NCI-H446 treated with DMSO at 0.1 percent for 48 hours (cell line): ENCODE measurements around the gene KRT16.
"Not testable (repeated sequence)": the region's sequence is repeated elsewhere in the genome, so short reads cannot be mapped to it uniquely, and the experiment has no call there.

Experiments used
- DNase-seq: peaks from one replicate; lab custom pipeline; 2025; lab: John Stamatoyannopoulos, UW

The KRT16 gene

DNA sequence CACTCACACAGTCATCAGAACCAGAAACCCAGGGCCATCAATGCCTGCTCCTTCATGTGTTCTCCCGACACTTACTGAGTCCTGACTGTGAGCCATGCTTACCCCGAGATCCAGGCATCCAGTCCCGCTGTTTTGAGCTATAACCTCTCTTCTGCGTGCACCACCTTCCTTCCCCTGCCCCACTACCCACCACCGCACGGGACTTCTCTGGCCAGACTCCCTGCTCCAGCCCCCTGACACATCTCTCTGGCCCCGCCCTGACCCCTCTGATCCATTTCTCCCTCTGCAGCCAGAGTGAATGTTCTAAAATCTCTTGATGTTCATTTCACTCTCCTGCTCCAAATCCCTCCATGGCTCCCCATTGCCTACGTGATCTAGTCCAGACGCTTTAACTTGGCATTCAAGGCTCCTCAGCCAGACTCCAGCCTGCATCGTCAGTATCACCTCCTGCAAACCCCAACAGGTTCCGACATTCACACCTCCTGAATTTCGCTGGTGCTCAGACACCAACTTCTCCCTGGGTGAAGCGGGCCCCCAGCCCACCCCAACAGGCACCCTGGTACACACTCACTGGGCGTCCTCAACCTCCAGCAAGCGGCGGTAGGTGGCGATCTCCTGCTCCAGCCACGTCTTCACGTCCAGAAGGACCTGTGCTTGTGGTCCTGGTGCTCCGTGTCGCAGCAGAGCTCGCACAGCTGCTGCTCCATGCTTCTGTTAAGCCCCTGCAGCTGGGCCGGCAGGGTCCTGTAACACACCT is 14.9 kb upstream of the KRT16 start:
- DNase-seq = no peak

- DNase-seq = not testable (repeated sequence)
These were observed 14.3 kb upstream of the KRT16 start for GRCh38 chr17:41626914-41627295.

DNA sequence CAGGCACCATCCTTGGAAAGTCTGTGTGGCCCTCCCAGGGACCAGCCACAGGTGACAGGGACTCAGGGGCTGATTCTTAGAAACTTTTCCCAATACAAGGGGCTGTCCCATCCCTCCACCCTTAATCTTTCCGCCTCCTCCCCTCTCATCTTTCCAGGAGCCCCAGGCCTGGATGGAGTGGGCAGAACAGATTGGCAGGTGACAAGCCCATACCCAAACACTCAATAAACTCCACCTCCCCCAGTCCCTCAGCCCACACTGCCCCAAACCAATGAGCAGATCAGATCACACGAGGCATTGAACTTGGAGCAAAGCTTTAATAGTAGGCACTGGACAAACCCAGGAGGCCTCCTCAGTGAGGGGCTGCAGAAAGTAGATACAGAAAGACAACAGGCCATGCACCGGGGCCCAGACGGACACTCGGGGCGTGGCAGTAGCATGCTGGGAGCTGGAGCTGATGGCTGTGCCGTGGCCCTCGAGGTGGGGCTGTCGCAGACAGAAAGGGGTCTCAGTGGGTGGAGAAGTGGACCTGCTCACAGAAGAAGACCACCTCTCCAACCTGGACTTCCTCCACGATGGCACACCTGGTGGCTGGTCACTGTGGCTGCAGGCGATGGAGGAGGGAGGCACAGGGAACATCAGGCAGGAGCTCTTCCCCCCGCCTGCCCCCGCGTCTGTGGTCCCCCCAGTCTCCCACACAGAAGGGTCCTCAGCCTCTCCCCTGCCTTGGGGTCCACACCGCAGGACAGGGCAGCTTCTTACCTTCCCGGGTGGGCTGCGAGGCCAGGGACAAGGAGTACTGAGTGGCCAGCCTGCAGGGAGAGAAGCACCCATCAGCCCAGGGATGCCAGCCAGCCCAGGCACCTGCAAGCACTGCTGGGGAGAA is 13.7 kb upstream of the KRT16 start:
- not testable (repeated sequence) for DNase-seq

GRCh38 chr17:41625602-41626001 is 13.0 kb upstream of the KRT16 start:
- DNase-seq = no peak

- no peak for DNase-seq
These were observed 11.9 kb upstream of the KRT16 start, which contains the start of gene KRT17 for GRCh38 chr17:41624208-41625101. KRT17 (minus strand) TSS chr17:41624575; CDS start chr17:41624509, 66 bp downstream.

DNA sequence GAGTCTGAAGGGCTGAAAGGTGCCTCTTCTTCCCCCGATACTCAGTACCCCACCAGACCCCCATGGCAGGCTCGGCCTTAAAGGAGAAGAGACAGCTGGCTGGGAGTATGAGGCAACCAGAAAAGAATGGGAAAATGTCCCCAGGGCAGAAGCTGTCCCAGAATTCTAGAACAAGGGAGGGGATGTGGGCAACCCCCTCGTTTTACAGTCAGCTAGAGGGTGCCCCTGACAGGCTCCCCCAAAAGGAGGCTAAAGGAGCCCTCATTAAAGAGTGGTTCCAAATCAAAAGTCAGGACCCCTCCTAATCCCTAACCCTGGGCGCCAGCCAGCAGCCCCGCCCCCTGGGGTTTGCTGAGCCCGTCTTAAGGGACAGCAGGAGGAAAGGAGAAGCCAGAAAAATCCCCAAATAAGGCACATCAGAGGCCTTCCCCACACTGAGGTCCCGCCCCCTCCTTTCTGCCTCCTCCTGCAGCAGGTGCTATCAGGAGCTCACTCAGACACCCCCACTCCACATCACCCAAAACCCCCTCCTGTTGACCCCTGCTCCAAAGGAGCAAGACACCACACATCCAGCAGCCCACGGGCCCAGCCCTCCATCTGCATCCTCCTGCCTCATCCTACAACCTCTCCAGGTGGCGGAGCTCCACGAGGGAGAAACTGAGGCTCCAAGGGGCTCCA is 10.8 kb upstream of the KRT16 start:
- not testable (repeated sequence) for DNase-seq

DNA sequence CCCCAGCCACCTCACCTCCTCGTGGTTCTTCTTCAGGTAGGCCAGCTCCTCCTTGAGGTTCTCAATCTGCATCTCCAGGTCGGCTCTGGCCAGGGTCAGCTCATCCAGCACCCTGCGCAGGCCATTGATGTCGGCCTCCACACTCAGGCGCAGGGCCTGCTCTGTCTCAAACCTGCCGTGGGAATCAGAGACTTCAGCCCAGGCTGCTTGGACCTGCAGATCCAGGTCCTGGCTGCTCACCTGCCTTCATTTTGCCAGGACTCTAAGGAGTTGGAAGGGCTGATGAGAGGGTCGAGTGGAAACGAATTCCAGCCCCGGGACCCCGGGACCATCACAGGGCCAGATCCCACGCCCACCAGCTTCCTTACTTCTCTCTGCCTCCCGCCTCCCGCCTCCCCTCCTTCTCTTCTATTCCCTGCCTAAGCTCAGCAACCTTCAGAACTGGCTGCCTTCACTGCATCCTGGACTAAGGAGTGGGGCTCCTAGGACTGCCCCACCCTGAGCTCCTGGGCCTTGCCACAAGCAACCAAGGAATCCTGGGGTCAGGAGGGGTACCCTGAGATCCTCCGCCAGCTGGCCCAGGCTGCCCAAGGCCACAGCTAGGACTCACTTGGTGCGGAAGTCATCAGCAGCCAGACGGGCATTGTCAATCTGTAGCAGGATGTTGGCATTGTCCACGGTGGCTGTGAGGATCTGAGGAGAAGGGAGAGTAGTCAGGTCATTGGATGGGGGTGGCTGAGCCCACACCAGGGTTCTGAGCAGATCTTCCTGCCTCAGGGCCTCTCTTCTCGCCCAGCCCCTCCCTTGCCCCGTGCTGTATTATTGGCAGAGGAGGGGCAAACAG is 10.0 kb upstream of the KRT16 start:
- not testable (repeated sequence) for DNase-seq

DNA sequence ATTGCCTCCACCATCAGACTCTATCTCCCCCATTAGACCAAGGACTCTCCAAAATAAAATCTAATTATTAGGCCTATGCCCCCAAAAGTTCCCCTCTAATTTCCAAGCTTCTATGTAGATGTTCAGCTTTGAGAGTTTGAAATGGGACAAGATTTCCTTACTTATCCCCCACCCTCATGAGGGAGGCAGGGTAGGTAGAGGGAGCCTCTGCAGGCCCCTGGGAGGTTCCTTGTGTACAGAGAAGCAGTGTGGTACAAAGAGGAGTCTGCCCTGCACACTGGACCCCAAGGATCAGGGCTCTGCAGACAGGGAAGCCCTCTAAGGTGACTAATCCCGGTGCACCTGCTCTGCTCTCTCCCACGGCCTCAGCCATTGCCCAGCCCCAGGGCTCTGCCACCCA is 9.3 kb upstream of the KRT16 start:
- DNase-seq = no peak

- DNase-seq = not testable (repeated sequence)
These were observed 8.9 kb upstream of the KRT16 start for GRCh38 chr17:41621435-41621817.

GRCh38 chr17:41620583-41621434 is 8.2 kb upstream of the KRT16 start:
- DNase-seq = no peak

GRCh38 chr17:41619927-41620582 is 7.5 kb upstream of the KRT16 start:
- DNase-seq = not testable (repeated sequence)

- DNase-seq = no peak
These were observed 6.7 kb upstream of the KRT16 start for GRCh38 chr17:41619036-41619926.

GRCh38 chr17:41618341-41619035 is 5.9 kb upstream of the KRT16 start:
- DNase-seq = no peak

- no peak for DNase-seq
These were observed 5.1 kb upstream of the KRT16 start for GRCh38 chr17:41617698-41618097.

DNA sequence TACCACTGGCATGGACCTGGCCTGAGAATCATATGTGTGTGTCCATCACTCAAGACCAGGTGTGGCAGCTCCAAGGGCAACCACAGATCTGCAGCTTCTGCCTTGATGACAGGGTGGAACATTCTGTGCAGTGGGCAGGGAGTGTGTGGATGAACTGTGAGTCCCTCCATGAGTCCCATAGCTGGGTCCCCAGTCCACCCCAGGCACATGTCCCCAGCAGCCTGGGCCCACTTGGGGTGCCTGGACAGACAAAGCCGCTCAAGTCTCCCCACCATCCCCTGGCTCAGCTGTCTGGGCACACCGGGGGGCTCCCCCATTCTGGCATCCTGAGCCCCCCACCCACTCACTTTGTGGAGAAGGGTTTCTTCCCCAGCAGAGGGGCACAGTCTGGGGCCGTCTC is 4.6 kb upstream of the KRT16 start:
- no peak for DNase-seq

GRCh38 chr17:41616486-41616885 is 3.9 kb upstream of the KRT16 start:
- DNase-seq = not testable (repeated sequence)

- DNase-seq = no peak
These were observed 2.9 kb upstream of the KRT16 start for GRCh38 chr17:41615454-41615853.
